A549 (cell line): ENCODE data around the gene EPB42. TPM values are rescaled to one million over a fixed set of nuclear protein-coding genes. Genes with fewer than 3 reads are reported as not detected.

ENCODE experiments used
- ATAC-seq, 2 experiments: fragments of 200-7000 bp in 1 of 2; fragments of >200 bp in 1 of 2; cut with Nextera tagmentation in 1 of 2; cut with Tn5 transposase in 1 of 2; 3 replicates each; pipeline versions ENCODE4 v1.8.0 to v1.9.1; 2018 to 2020; ENCODE audit warnings: mild to moderate bottlenecking in 1 of 2, moderate library complexity in 1 of 2
- CTCF ChIA-PET: fragments of 300-600 bp; sonication (Branson Sonifier 250); formaldehyde crosslinking; extraction: SDS; loops from one replicate; lab custom pipeline; 2021; ENCODE audit warnings: antibody characterized with exemption, inconsistent platforms; lab: Yijun Ruan, JAX
- POLR2A ChIA-PET: fragments of 350-600 bp; formaldehyde crosslinking; extraction: SDS; loops from one replicate; lab custom pipeline; 2021; ENCODE audit warnings: antibody characterized with exemption, inconsistent platforms; lab: Yijun Ruan, JAX
- DNase-seq, 2 experiments: peaks; one replicate each; pipeline versions ENCODE4 v3.0.0 to v3.0.0-alpha.2; 2011 to 2016; ENCODE audit warnings: low read depth in 1 of 2, low spot score in 1 of 2
- FAIRE-seq: peaks from 2 replicates; lab custom pipeline; 2011; peaks lifted over from hg19 to GRCh38; lab: Jason Lieb, UNC
- H3K27ac ChIP-seq, 2 experiments: fragments of >200 bp; sonication (Bioruptor Twin); formaldehyde crosslinking; 3 replicates each; pipeline ENCODE4 v1.5.1; 2016 to 2017
- H3K4me1 ChIP-seq: fragments of >200 bp; sonication (Bioruptor Twin); formaldehyde crosslinking; 3 replicates; pipeline ENCODE4 v1.6.1; 2016
- H3K4me2 ChIP-seq: fragments of >200 bp; sonication (Bioruptor Twin); formaldehyde crosslinking; 3 replicates; pipeline ENCODE4 v1.6.1; 2016
- H3K4me3 ChIP-seq: fragments of >200 bp; sonication (Bioruptor Twin); formaldehyde crosslinking; 3 replicates; pipeline ENCODE4 v1.5.1; 2016
- H3K9me3 ChIP-seq: fragments of >200 bp; sonication (Bioruptor Twin); formaldehyde crosslinking; 3 replicates; pipeline ENCODE4 v1.6.1; 2016
- ATOH8 ChIP-seq: fragments of 250-450 bp; sonication (Bioruptor Pico); IDR thresholded peaks from 2 replicates; pipeline ENCODE4 v1.5.0; 2020; ENCODE audit warnings: low read depth, mild to moderate bottlenecking, moderate library complexity
- BHLHE40 ChIP-seq: IDR thresholded peaks from 2 replicates; pipeline ENCODE4 v1.6.1; 2012; ENCODE audit warnings: low read depth, low read length, inconsistent platforms
- CBX8 ChIP-seq: fragments of 200-600 bp; sonication (generic); IDR thresholded peaks from 2 replicates; pipeline ENCODE4 v1.6.1; 2016
- CHD2 ChIP-seq: fragments of 150-350 bp; IDR thresholded peaks from 2 replicates; pipeline ENCODE4 v1.6.1; 2014; ENCODE audit warnings: low read length; ENCODE audit not compliant: partially characterized antibody
- CHD4 ChIP-seq: fragments of 200-600 bp; sonication (generic); IDR thresholded peaks from 2 replicates; pipeline ENCODE4 v1.6.1; 2016; ENCODE audit warnings: antibody characterized with exemption, mild to moderate bottlenecking, borderline replicate concordance
- ESRRA ChIP-seq: fragments of 150-350 bp; IDR thresholded peaks from 2 replicates; pipeline ENCODE4 v1.6.1; 2014; ENCODE audit warnings: mild to moderate bottlenecking, low read length, borderline replicate concordance
- FOSL2 ChIP-seq, 2 experiments: fragments of 450-650 bp in 1 of 2; fragments of >200 bp in 1 of 2; sonication (Bioruptor Twin) in 1 of 2; formaldehyde crosslinking; IDR thresholded peaks; 2 replicates each; pipeline versions ENCODE4 v1.5.0 to v1.6.1; 2016 to 2020; ENCODE audit warnings: mild to moderate bottlenecking in 1 of 2, moderate library complexity in 1 of 2
- GATA3 ChIP-seq: IDR thresholded peaks from 2 replicates; pipeline ENCODE4 v1.6.1; 2012; ENCODE audit warnings: borderline replicate concordance
- HDAC2 ChIP-seq: fragments of 200-600 bp; sonication (generic); IDR thresholded peaks from 2 replicates; pipeline ENCODE4 v1.6.1; 2016
- HOXB13 ChIP-seq: fragments of 250-450 bp; sonication (Bioruptor Pico); IDR thresholded peaks from 2 replicates; pipeline ENCODE4 v1.5.0; 2020; ENCODE audit warnings: low read depth, mild to moderate bottlenecking, moderate library complexity
- MAZ ChIP-seq: fragments of 150-350 bp; IDR thresholded peaks from 2 replicates; pipeline ENCODE4 v1.6.1; 2014; ENCODE audit warnings: antibody characterized with exemption, low read depth, low read length, borderline replicate concordance
- NR3C1 ChIP-seq: fragments of >200 bp; sonication (Bioruptor Twin); formaldehyde crosslinking; IDR thresholded peaks from 3 replicates; pipeline ENCODE4 v1.6.1; 2017
- PBX3 ChIP-seq: IDR thresholded peaks from 2 replicates; pipeline ENCODE4 v1.6.1; 2012
- PHF8 ChIP-seq: fragments of 200-600 bp; sonication (generic); IDR thresholded peaks from 2 replicates; pipeline ENCODE4 v1.6.1; 2016; ENCODE audit warnings: low read depth, mild to moderate bottlenecking, antibody characterized with exemption, moderate library complexity, borderline replicate concordance
- POLR2AphosphoS2 ChIP-seq: conservative IDR thresholded peaks from 2 replicates; pipeline ENCODE4 v1.6.1; 2012; ENCODE audit warnings: low read length, improper control_type of control experiment, inconsistent platforms
- REST ChIP-seq: fragments of 200-600 bp; sonication (generic); IDR thresholded peaks from 2 replicates; pipeline ENCODE4 v1.6.1; 2016; ENCODE audit warnings: antibody characterized with exemption, mild to moderate bottlenecking, moderate library complexity
- RFX5 ChIP-seq: fragments of 450-650 bp; IDR thresholded peaks from 2 replicates; pipeline ENCODE4 v1.7.1; 2014; ENCODE audit warnings: antibody characterized with exemption, mild to moderate bottlenecking, moderate library complexity
- SMC3 ChIP-seq: fragments of >200 bp; sonication (Bioruptor Twin); formaldehyde crosslinking; IDR thresholded peaks from 3 replicates; pipeline ENCODE4 v1.6.1; 2018; ENCODE audit warnings: inconsistent platforms
- SREBF2 ChIP-seq: fragments of 450-650 bp; IDR thresholded peaks from 2 replicates; pipeline ENCODE4 v1.6.1; 2014; ENCODE audit warnings: mild to moderate bottlenecking, moderate library complexity
- ZFP36 ChIP-seq: fragments of 450-650 bp; IDR thresholded peaks from 2 replicates; pipeline ENCODE4 v1.6.1; 2014; ENCODE audit warnings: borderline replicate concordance; ENCODE audit not compliant: partially characterized antibody
- ZNF302 ChIP-seq: fragments of 250-450 bp; sonication (Bioruptor Pico); IDR thresholded peaks from 2 replicates; pipeline ENCODE4 v1.9.0; 2021; ENCODE audit warnings: inconsistent platforms, mild to moderate bottlenecking, moderate library complexity
- WGBS: methylation state at CpG from one replicate; pipeline ENCODE4 v1.1.6; 2017; ENCODE audit errors: missing lambda C conversion rate; 5-methylcytosine and 5-hydroxymethylcytosine counted together
- polyA plus RNA-seq, 4 experiments: library from polyadenylated mRNA; depleted of rRNA in 3 of 4; stranded (reverse); fragments of >200 nt; fragmentation: RNase III in 1 of 4; extraction: RNeasy Plus Mini Kit Qiagen cat#74134 plus additional on column Dnase treatment in 1 of 4; gene quantifications; 2 replicates in 3 of 4; 3 replicates in 1 of 4; pipeline ENCODE4 v1.2.3, GENCODE V29; 2011 to 2017
- TF ChIP-seq, protein P1 (sequence below): fragments of >200 bp; sonication (Bioruptor Twin); formaldehyde crosslinking; IDR thresholded peaks from 3 replicates; pipeline ENCODE4 v1.6.1; 2016
- TF ChIP-seq, protein P2 (sequence below): fragments of >200 bp; sonication (Bioruptor Twin); formaldehyde crosslinking; IDR thresholded peaks from 2 replicates; pipeline ENCODE4 v1.6.1; 2016
- TF ChIP-seq, protein P3 (sequence below): fragments of 250-450 bp; sonication (Bioruptor Pico); IDR thresholded peaks from 2 replicates; pipeline ENCODE4 v1.5.0; 2021; ENCODE audit warnings: mild to moderate bottlenecking, moderate library complexity, borderline replicate concordance

The EPB42 gene
- polyA plus RNA-seq, 2 of the 4 experiments (the other 2 are of a cell fraction): not detected

DNA sequence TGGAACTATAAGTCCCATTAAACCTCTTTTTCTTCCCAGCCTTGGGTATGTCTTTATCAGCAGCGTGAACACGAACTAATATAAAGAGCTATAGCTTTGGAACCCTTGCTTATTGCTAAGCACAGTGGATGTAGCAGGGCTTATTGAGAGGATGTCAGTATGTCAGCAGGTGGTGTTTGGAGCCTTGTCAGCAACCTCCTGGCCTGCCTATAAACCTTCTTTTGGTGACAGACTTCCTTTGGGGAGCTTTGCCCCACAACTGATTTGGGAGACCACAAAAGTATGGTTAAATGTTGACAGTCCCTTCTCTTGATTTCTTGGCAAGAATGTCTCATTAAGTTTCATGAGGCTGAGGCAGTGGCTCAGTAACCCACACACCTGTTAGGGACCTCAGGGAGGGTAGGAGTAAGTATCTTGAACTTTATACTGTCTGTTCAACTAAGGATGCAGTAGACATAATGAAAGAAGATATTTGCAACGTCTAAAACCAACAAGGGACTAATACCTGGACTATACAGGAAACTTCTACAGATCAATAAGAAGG is 20.8 kb downstream of the EPB42 start:
- Histone ChIP-seq H3K4me2 (no peak overlapping the region), H3K27ac (no peak overlapping the region), H3K4me3 (no peak overlapping the region), H3K9me3 (no peaks in the 10 kb centered on the region)
- FAIRE-seq (no peak), DNase-seq (no peak), ATAC-seq (no peak)
- 61% methylated on average over 3 of the region's 3 CpGs for WGBS
- ChIA-PET CTCF (interaction anchor here (1.0 to 6.4 kb wide), 2 partner anchors 25 to 85 kb away, joined by 3 to 34 read pairs; no protein-coding TSS in a partner anchor), POLR2A (no interaction called here)
- TF ChIP-seq POLR2AphosphoS2 (no peak), FOSL2 (IDR thresholded peaks at IDR 0.05) (no peak), FOSL2 (CRISPR knock-in tag; IDR thresholded peaks at IDR 0.05) (no peak), ZNF302 (CRISPR knock-in tag) (no peak), PBX3 (no peak), GATA3 (no peak), SREBF2 (no peak), ATOH8 (no peak), CHD4 (no peak), BHLHE40 (no peak), CBX8 (no peak), HOXB13 (CRISPR knock-in tag) (no peak), CHD2 (no peak), ESRRA (no peak)
- TF ChIP-seq, protein P1, sequence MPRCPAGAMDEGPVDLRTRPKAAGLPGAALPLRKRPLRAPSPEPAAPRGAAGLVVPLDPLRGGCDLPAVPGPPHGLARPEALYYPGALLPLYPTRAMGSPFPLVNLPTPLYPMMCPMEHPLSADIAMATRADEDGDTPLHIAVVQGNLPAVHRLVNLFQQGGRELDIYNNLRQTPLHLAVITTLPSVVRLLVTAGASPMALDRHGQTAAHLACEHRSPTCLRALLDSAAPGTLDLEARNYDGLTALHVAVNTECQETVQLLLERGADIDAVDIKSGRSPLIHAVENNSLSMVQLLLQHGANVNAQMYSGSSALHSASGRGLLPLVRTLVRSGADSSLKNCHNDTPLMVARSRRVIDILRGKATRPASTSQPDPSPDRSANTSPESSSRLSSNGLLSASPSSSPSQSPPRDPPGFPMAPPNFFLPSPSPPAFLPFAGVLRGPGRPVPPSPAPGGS: no peak
- TF ChIP-seq, protein P2, sequence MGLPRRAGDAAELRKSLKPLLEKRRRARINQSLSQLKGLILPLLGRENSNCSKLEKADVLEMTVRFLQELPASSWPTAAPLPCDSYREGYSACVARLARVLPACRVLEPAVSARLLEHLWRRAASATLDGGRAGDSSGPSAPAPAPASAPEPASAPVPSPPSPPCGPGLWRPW: no peak
- TF ChIP-seq, all 56 proteins: peak for 0
- no peaks in the 10 kb centered on the region for H3K4me1 ChIP-seq

- ChIA-PET POLR2A (no interaction called here), CTCF (interaction anchor here (0.8 to 6.4 kb wide), 2 partner anchors 26 to 86 kb away, joined by 4 to 34 read pairs; no protein-coding TSS in a partner anchor)
- ATAC-seq (no peak), DNase-seq (no peak), FAIRE-seq (no peak)
- no peak overlapping the region for H3K4me2 ChIP-seq
- no peak overlapping the region for H3K4me3 ChIP-seq
- WGBS: 73% methylated on average over 2 of the region's 3 CpGs
- no peak overlapping the region for H3K27ac ChIP-seq
- no peaks in the 10 kb centered on the region for H3K9me3 ChIP-seq
- TF ChIP-seq SMC3 (no peak), ESRRA (no peak), REST (no peak), NR3C1 (no peak), HDAC2 (no peak), MAZ (no peak), RFX5 (no peak), ZFP36 (no peak), PHF8 (no peak)
- TF ChIP-seq, protein P1: no peak
- TF ChIP-seq, protein P2: no peak
- TF ChIP-seq, protein P3, sequence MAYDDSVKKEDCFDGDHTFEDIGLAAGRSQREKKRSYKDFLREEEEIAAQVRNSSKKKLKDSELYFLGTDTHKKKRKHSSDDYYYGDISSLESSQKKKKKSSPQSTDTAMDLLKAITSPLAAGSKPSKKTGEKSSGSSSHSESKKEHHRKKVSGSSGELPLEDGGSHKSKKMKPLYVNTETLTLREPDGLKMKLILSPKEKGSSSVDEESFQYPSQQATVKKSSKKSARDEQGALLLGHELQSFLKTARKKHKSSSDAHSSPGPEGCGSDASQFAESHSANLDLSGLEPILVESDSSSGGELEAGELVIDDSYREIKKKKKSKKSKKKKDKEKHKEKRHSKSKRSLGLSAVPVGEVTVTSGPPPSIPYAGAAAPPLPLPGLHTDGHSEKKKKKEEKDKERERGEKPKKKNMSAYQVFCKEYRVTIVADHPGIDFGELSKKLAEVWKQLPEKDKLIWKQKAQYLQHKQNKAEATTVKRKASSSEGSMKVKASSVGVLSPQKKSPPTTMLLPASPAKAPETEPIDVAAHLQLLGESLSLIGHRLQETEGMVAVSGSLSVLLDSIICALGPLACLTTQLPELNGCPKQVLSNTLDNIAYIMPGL (CRISPR knock-in tag): no peak
- no peaks in the 10 kb centered on the region for H3K4me1 ChIP-seq
These were observed 21.8 kb downstream of the EPB42 start for GRCh38 chr15:43198992-43199391.
